Karpas-422 (cell line): ENCODE data around the gene RPS19. TPM values are rescaled to one million over a fixed set of nuclear protein-coding genes. Genes with fewer than 3 reads are reported as not detected.

Experiments used
- DNase-seq: peaks from one replicate; pipeline ENCODE4 v3.0.0-alpha.2; 2015
- H2AFZ ChIP-seq: fragments of 200-600 bp; sonication (generic); 2 replicates; pipeline ENCODE4 v1.6.1; 2014; ENCODE audit warnings: antibody characterized with exemption, low read length, mixed read lengths
- H3K27ac ChIP-seq: fragments of 200-600 bp; sonication (generic); 2 replicates; pipeline ENCODE4 v1.5.1; 2014; ENCODE audit warnings: mild to moderate bottlenecking, low read length, moderate library complexity
- H3K27me3 ChIP-seq: fragments of 200-600 bp; sonication (generic); 2 replicates; pipeline ENCODE4 v1.6.1; 2014; ENCODE audit warnings: low read length, mixed read lengths
- H3K36me3 ChIP-seq: fragments of 200-600 bp; sonication (generic); 2 replicates; pipeline ENCODE4 v1.6.1; 2014; ENCODE audit warnings: low read length, mixed read lengths; ENCODE audit not compliant: insufficient read depth
- H3K4me1 ChIP-seq: fragments of 200-600 bp; sonication (generic); 2 replicates; pipeline ENCODE4 v1.6.1; 2014; ENCODE audit warnings: mild to moderate bottlenecking, low read length, mixed read lengths
- H3K4me2 ChIP-seq: fragments of 200-600 bp; sonication (generic); 2 replicates; pipeline ENCODE4 v1.6.1; 2014; ENCODE audit warnings: low read length, low read depth, mild to moderate bottlenecking; ENCODE audit not compliant: poor library complexity, severe bottlenecking
- H3K4me3 ChIP-seq: fragments of 200-600 bp; sonication (generic); 2 replicates; pipeline ENCODE4 v1.5.1; 2014; ENCODE audit warnings: mild to moderate bottlenecking, antibody characterized with exemption, low read length, mixed read lengths
- H3K79me2 ChIP-seq: fragments of 200-600 bp; sonication (generic); 2 replicates; pipeline ENCODE4 v1.6.1; 2014; ENCODE audit warnings: mild to moderate bottlenecking, low read length, mixed read lengths
- H3K9ac ChIP-seq: fragments of 200-600 bp; sonication (generic); 2 replicates; pipeline ENCODE4 v1.6.0; 2014; ENCODE audit warnings: low read length
- H3K9me2 ChIP-seq: fragments of 200-600 bp; sonication (generic), shearing (Covaris generic); replicated peaks from 2 replicates; pipeline ENCODE4 v1.6.0; 2014; ENCODE audit warnings: mild to moderate bottlenecking, low read length, moderate library complexity; ENCODE audit not compliant: insufficient read depth
- H3K9me3 ChIP-seq: fragments of 300-700, 200-600 bp; sonication (generic); 2 replicates; pipeline ENCODE4 v1.6.1; 2014; ENCODE audit warnings: low read length, mixed read lengths
- H4K20me1 ChIP-seq: fragments of 200-600 bp; sonication (generic); 2 replicates; pipeline ENCODE4 v1.6.1; 2014; ENCODE audit warnings: mild to moderate bottlenecking, antibody characterized with exemption, low read length, low read depth; ENCODE audit not compliant: insufficient read depth
- total RNA-seq: library from RNA; depleted of rRNA; stranded (reverse); fragments of >200 nt; shearing (Covaris generic); gene quantifications from 2 replicates; pipeline ENCODE4 v1.2.3, GENCODE V29; 2014; ENCODE audit warnings: low replicate concordance

Gene RPS19
- total RNA-seq, 1 experiment from 2014 or later: 2,482 TPM

DNA sequence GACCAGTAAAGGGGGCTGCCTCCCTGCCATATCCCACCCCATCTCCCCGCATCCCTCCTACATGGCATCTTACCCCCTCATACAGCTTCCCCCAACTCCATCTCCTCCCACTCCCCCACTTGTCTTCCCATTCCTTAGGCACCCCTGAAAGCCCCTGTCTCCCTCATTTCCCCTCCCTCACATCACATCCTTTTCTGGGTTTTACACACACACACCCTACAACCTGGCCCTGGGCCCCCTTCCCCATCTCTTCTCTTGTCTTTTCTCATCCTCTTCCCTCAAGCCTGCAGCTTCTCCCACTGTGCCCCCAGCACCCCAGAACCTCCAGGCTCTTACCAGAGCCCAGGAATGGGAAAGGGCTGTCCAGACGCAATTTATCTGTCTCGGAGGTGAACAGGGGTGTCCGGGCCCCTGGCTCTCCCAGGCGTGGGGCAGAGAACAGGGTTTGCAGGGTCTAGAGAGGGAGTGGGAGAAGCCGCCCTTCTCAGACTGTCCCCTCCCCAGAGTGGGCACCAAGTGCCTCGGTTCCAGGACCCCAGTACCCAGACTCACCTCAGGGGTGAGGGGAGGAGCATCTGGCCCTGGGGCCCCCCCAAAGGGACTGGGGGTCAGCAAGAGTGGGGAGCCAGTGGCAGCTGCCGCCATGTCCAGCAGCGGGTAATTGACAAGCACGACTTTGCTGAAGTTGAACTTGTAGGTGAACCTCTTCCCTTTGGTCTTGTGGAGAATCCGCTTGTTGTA is 48.8 kb downstream of the RPS19 start:
- Histone ChIP-seq H3K9me3 (no peaks in the 10 kb centered on the region), H3K27me3 (no peaks in the 10 kb centered on the region), H3K4me3 (no peak overlapping the region), H3K36me3 (peaks cover 2% of the 10 kb centered on the region; the same call in 1 of the 2 replicates), H3K9me2 (no peaks in the 10 kb centered on the region), H2AFZ (no peak overlapping the region), H3K4me1 (peaks cover 10% of the 10 kb centered on the region), H4K20me1 (peaks cover 18% of the 10 kb centered on the region; the same call in 1 of the 2 replicates), H3K9ac (no peak overlapping the region), H3K4me2 (no peak overlapping the region), H3K79me2 (no peaks in the 10 kb centered on the region), H3K27ac (no peak overlapping the region)
- no peak for DNase-seq

DNA sequence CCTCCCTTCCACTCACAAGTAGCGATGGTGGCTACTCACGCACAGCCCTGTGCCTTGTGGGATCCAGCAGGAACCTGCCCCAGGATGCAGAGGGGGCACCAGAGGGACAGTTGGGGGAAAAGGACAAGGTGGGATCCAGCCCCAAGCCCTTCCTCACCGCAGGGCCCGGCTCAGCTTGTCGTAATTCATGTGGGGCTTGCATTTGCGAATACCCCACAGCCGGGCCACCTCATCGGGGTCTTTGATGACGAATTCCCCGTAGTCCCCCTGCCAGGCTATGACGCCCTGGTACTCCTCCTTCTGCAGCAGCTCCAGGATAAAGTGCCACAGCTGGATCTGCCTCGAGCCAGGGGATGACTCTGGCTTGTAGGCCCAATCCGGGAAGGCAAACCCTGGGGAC is 49.7 kb downstream of the RPS19 start:
- Histone ChIP-seq H3K9ac (no peak overlapping the region), H3K9me2 (no peaks in the 10 kb centered on the region), H3K4me3 (no peak overlapping the region), H3K4me1 (peaks cover 10% of the 10 kb centered on the region), H3K27me3 (no peaks in the 10 kb centered on the region), H3K79me2 (no peaks in the 10 kb centered on the region), H3K9me3 (no peaks in the 10 kb centered on the region), H3K4me2 (no peak overlapping the region), H2AFZ (no peak overlapping the region), H3K27ac (no peak overlapping the region), H4K20me1 (peaks cover 18% of the 10 kb centered on the region; the same call in 1 of the 2 replicates), H3K36me3 (peaks cover 2% of the 10 kb centered on the region; the same call in 1 of the 2 replicates)
- DNase-seq: no peak

DNA sequence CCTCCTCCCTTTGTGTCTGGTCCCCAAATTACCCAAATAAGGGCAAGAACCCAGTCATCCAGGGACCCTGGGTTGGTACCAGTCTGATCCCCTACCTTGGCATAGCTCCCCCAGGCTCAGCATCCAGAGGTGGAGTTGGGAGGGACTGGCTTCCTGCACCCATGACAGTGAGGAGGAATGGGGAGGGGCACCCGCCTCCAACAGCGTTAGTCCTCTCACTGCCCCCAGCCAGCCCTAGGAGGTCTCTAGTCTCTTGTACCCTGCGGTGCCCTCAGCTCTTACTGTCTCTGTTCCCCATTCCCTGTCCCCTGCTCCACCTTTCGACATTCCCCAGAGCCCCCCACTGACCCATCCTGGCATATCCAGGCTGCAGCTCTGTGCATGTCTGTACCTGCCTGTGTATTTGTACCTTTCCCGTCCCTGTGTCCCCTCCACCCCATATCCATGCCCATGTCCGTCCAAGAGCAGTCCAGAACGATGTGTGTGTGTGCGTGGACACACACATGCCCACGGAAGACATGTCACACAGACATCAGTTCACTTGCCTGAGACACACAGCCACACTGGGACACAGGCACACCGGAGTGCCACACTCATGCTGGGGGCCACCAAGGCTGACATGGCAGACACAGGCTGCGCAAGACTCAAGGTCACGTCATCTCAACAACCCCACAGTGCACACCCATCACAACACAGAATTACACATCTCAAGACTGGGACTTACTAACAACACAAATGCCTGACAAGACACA is 50.4 kb downstream of the RPS19 start:
- no peaks in the 10 kb centered on the region for H3K79me2 ChIP-seq
- no peak for DNase-seq
- no peak overlapping the region for H3K4me2 ChIP-seq
- H3K27me3 ChIP-seq: no peaks in the 10 kb centered on the region
- H4K20me1 ChIP-seq: peaks cover 21% of the 10 kb centered on the region; the same call in 1 of the 2 replicates
- 0 out of 2 replicates have a peak, but pooled peaks cover 2% of the 10 kb centered on the region for H3K36me3 ChIP-seq
- H3K9me2 ChIP-seq: no peaks in the 10 kb centered on the region
- H3K4me3 ChIP-seq: no peak overlapping the region
- H3K4me1 ChIP-seq: peaks cover 10% of the 10 kb centered on the region
- H3K9ac ChIP-seq: no peak overlapping the region
- H2AFZ ChIP-seq: no peak overlapping the region
- no peak overlapping the region for H3K27ac ChIP-seq
- H3K9me3 ChIP-seq: no peaks in the 10 kb centered on the region

DNA sequence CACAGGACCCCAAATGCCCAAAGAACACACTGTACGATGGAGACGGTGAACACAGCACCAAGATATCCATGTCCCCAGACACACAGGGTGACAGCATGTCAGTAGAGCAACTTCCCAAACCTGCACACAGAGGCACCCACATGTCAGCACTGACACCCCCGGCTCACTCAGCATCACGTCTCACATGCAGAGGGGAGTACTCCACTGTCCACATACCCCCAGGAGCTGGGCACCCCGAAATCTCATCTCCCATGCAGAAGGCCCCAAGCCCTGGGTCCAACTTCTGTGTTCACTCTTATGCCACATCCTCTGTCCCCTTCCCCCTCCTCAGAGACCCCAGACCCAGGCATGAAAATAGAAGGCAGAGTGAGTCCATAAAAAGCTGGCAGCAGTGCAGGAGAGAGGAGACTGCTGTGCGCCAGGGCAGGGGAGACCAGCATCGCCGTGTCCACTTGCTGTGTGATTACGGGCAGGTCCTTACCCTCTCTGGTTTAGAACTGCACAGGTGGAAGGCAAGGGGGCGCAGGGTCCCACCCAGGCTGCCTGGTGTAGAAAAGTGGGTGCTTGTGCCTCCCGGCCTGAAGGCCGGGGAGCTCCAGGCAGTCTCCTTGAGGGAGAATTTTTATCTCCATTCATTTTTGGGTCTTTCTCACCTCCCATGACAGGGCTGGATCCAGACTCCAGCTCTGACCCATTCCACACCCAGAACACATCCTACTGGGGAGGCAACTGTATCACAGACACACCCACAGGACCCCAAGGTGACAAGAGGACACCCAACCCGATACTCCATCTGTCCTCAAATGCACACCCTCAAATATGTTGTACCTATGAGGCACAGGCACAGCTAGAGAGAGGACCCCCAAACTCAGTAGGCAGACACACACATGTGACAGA is 51.2 kb downstream of the RPS19 start:
- no peaks in the 10 kb centered on the region for H3K9me2 ChIP-seq
- H4K20me1 ChIP-seq: peaks cover 23% of the 10 kb centered on the region; the same call in 1 of the 2 replicates
- no peak overlapping the region for H3K4me2 ChIP-seq
- no peaks in the 10 kb centered on the region for H3K79me2 ChIP-seq
- H3K9ac ChIP-seq: no peak overlapping the region
- DNase-seq: peak; percentile 52
- H3K27ac ChIP-seq: no peak overlapping the region
- no peak overlapping the region for H2AFZ ChIP-seq
- peaks cover 10% of the 10 kb centered on the region for H3K4me1 ChIP-seq
- H3K36me3 ChIP-seq: no peaks in the 10 kb centered on the region
- no peak overlapping the region for H3K4me3 ChIP-seq
- no peaks in the 10 kb centered on the region for H3K9me3 ChIP-seq
- no peaks in the 10 kb centered on the region for H3K27me3 ChIP-seq

DNA sequence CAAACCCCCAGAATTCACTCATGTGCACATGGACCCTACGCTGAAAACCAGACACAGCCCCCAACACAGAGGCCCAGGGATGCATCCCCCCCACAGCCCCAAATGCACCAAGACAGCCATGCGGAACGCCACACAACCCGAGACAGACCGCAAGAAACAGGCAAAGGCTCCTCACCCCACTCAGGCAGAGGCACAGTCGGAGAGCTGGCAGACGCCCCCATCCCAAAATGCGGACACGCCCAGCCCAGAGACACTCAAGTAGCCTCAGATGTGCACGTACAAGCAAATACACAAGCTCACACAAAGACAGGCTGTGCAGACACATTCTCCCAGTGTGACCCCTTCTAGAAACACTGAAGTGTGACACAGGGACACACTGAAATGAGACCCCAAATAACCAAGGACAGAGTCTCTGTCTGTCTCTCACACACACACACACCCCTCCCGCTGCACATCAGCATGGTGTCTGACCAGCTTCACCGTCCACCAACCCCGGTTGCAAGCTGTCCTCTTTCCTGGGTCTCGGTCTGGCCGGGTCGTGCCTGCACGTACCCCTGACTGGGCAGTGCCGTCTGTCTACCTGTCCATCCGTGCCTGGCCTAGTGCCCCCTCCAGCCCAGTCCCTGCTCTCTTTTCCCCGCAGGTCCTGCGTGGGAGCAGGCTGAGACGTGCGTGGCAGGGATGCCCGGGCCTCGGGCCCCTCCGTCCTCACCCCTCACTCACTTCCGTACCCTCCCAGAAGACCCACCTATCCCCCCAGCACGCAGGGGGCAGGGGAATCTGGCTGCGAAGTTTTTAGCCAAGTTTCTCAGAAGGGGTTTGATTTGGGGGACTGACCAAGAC is 52.1 kb downstream of the RPS19 start:
- H3K4me1 ChIP-seq: peaks cover 10% of the 10 kb centered on the region
- DNase-seq: peak; percentile 59

DNA sequence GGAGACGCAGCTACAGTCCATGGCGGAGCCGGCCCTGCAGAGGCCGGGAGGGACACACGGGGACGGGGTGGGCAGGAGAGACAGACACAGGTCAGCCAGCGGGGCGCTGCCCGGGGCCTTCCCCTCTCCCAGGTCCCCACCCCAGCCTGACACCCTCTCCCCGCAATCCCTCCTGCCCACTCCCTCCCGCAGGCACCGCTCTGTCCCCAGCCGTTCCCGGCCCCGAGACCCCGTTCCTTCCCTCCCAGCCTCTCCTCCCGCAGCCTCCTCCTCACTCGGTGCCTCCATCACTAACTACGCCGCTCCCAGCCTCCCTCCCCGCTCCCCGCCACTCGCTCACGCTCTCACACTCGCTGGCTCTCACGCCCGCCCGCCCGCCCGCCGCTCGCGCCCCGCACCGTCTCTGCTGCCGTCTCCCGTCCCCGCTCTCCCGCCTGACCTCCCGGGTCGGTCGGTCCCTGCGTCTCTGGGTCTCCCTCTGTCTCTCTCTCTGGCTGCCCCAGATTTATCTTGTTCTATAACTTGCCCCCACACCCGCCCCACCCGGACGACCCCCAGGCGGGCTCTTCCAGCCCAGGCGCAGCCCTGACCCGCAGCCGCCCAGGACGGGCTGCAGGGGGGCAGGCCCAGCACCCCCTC is 53.0 kb downstream of the RPS19 start:
- no peak overlapping the region for H3K4me3 ChIP-seq
- DNase-seq: no peak
- peaks cover 10% of the 10 kb centered on the region for H3K4me1 ChIP-seq
- no peaks in the 10 kb centered on the region for H3K79me2 ChIP-seq
- no peak overlapping the region for H3K4me2 ChIP-seq
- no peaks in the 10 kb centered on the region for H3K27me3 ChIP-seq
- no peaks in the 10 kb centered on the region for H3K36me3 ChIP-seq
- H3K9me3 ChIP-seq: no peaks in the 10 kb centered on the region
- H2AFZ ChIP-seq: no peak overlapping the region
- H3K9ac ChIP-seq: no peak overlapping the region
- H3K27ac ChIP-seq: no peak overlapping the region
- H4K20me1 ChIP-seq: peaks cover 23% of the 10 kb centered on the region; the same call in 1 of the 2 replicates
- no peaks in the 10 kb centered on the region for H3K9me2 ChIP-seq

More for the DNA sequence above, 52.1 kb downstream of the RPS19 start:
- Histone ChIP-seq H2AFZ (no peak overlapping the region), H3K36me3 (no peaks in the 10 kb centered on the region), H4K20me1 (peaks cover 23% of the 10 kb centered on the region; the same call in 1 of the 2 replicates), H3K9me2 (no peaks in the 10 kb centered on the region), H3K4me2 (no peak overlapping the region), H3K27ac (no peak overlapping the region), H3K9ac (no peak overlapping the region), H3K79me2 (no peaks in the 10 kb centered on the region), H3K4me3 (no peak overlapping the region), H3K27me3 (no peaks in the 10 kb centered on the region), H3K9me3 (no peaks in the 10 kb centered on the region)
